ENCODE measurements around the gene VWA7. TPM values are rescaled to one million over a fixed set of nuclear protein-coding genes. Genes with fewer than 3 reads are reported as not detected.
"Not testable (repeated sequence)": the region's sequence is repeated elsewhere in the genome, so short reads cannot be mapped to it uniquely, and the experiment has no call there.

Gene VWA7
- total and polyA plus RNA-seq, 2 donors from 2014 or later = 10.2 to 32.5 TPM

DNA sequence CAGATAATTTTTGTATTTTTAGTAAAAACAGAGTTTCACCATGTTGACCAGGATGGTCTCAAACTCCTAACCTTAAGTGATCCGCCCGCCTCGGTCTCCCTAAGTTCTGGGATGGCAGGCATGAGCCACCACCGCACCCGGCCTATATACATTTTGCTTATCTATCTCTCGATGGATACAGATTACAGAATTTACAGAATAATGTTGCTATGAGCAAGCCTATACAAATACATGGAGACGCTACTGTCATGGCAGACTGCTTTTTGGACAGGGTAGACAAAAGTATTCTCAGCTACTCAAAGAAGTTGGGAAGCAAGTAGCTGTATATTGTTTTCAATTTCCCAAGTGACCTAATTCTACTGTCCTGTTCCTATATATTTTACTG lies 36.3 kb upstream of the VWA7 start:
- H3K4me1 ChIP-seq (ENCODE audit: control insufficient read depth in 2 of 3, insufficient read depth in 2 of 3, low read depth in 1 of 3, low read length in 3 of 3) = peaks cover 2 to 12% (median 4%) of the 10 kb centered on the region in 3 donors
- peak overlapping the region in 2 of 3 donors; percentile 65 to 71 for H3K9ac ChIP-seq (ENCODE audit: low read length in 3 of 3)
- H3K27me3 ChIP-seq (ENCODE audit: control insufficient read depth, insufficient read depth, low read length) = no peaks in the 10 kb centered on the region
- intact Hi-C loops (cut with DNase I) = no loop called here
- no peak for FAIRE-seq
- no peaks in the 10 kb centered on the region for H3K36me3 ChIP-seq (ENCODE audit: control insufficient read depth in 2 of 3, insufficient read depth in 3 of 3, low read length in 3 of 3)
- peak in 1 of 5 donors; percentile 52 for DNase-seq
- TF ChIP-seq CTCF (IDR thresholded peaks at IDR 0.05; ENCODE audit: borderline replicate concordance, extremely low read depth, insufficient read depth) = no peak
- H3K27ac ChIP-seq (ENCODE audit: low read depth in 2 of 2, low read length in 2 of 2) = peak overlapping the region; percentile 91 to 100
- H3K4me3 ChIP-seq (ENCODE audit: low read length in 3 of 3) = peak overlapping the region in 2 of 3 donors; percentile 11 to 46
- H3K9me3 ChIP-seq (ENCODE audit: control insufficient read depth in 2 of 3, insufficient read depth in 1 of 3, low read length in 3 of 3) = no peaks in the 10 kb centered on the region

- no peaks in the 10 kb centered on the region for H3K36me3 ChIP-seq (ENCODE audit: control insufficient read depth in 2 of 3, insufficient read depth in 3 of 3, low read length in 3 of 3)
- TF ChIP-seq CTCF (IDR thresholded peaks at IDR 0.05; ENCODE audit: borderline replicate concordance, extremely low read depth, insufficient read depth) = no peak
- peaks cover 0 to 7% (median 4%) of the 10 kb centered on the region in 3 donors for H3K4me1 ChIP-seq (ENCODE audit: control insufficient read depth in 2 of 3, insufficient read depth in 2 of 3, low read depth in 1 of 3, low read length in 3 of 3)
- no peak overlapping the region for H3K27ac ChIP-seq (ENCODE audit: low read depth in 2 of 2, low read length in 2 of 2)
- intact Hi-C loops (cut with DNase I) = no loop called here
- H3K9ac ChIP-seq (ENCODE audit: low read length in 3 of 3) = no peak overlapping the region
- H3K27me3 ChIP-seq (ENCODE audit: control insufficient read depth, insufficient read depth, low read length) = no peaks in the 10 kb centered on the region
- DNase-seq = no peak
- FAIRE-seq = no peak
- H3K9me3 ChIP-seq (ENCODE audit: control insufficient read depth in 2 of 3, insufficient read depth in 1 of 3, low read length in 3 of 3) = no peaks in the 10 kb centered on the region
- no peak overlapping the region for H3K4me3 ChIP-seq (ENCODE audit: low read length in 3 of 3)
These were observed 34.5 kb upstream of the VWA7 start for GRCh38 chr6:31811645-31812044.

- H3K27me3 ChIP-seq (ENCODE audit: control insufficient read depth, insufficient read depth, low read length); intact Hi-C loops (cut with DNase I); H3K4me3 ChIP-seq (ENCODE audit: low read length in 3 of 3); H3K9me3 ChIP-seq (ENCODE audit: control insufficient read depth in 2 of 3, insufficient read depth in 1 of 3, low read length in 3 of 3); H3K36me3 ChIP-seq (ENCODE audit: control insufficient read depth in 2 of 3, insufficient read depth in 3 of 3, low read length in 3 of 3); H3K9ac ChIP-seq (ENCODE audit: low read length in 3 of 3); DNase-seq; H3K27ac ChIP-seq (ENCODE audit: low read depth in 2 of 2, low read length in 2 of 2); H3K4me1 ChIP-seq (ENCODE audit: control insufficient read depth in 2 of 3, insufficient read depth in 2 of 3, low read depth in 1 of 3, low read length in 3 of 3); FAIRE-seq: not testable (repeated sequence)
These were observed 31.5 kb upstream of the VWA7 start for GRCh38 chr6:31808599-31808998.

DNA sequence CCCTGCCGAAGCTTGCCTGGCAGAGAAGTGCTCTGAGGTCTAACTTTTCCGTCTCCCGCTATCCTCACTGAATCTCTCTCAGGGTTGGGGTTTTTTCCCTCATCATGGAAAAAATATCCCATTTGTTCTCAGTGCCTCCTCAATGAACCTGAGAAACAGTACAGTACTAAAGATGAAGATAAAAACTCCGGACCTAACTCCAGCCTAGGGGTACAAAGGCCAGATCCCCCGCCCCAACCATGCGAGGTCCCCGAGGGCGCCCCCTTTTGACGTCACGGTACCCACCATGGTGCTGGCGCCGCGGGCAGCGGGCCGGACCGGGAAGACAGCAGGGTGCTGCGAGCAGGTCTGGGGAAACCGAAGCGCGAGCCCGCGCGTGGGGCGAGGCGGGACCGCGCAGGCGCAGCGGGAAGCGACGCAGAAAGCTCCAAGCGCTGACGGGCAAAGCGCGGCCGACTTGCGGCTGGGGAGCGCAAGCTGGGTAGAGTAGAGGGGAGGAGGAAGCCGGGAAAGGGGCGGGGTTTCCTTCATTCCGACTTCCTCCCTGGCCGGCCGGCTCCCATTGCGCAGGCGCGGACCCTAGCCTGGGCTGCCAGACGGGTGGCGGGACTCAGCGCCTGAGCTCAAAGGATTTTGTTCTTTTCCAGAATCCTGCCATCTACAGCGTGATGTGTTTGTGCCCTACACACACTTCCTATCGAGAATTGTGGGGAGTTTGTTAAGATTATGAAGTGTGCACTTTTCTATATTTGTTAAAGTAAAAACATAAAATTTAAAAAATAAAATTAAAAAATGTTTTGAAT lies 29.5 kb upstream of the VWA7 start, which contains the start of gene LSM2:
LSM2 (minus strand) TSS at position 497 of the 803 bp plus-strand sequence; CDS start at position 288, 209 bp downstream.
- Histone ChIP-seq H3K9me3 (ENCODE audit: control insufficient read depth in 2 of 3, insufficient read depth in 1 of 3, low read length in 3 of 3) (no peaks in the 10 kb centered on the region), H3K9ac (ENCODE audit: low read length in 3 of 3) (peak within 1 kb of the TSS; percentile 83 to 99 (median 97)), H3K27me3 (ENCODE audit: control insufficient read depth, insufficient read depth, low read length) (no peaks in the 10 kb centered on the region), H3K4me1 (ENCODE audit: control insufficient read depth in 2 of 3, insufficient read depth in 2 of 3, low read depth in 1 of 3, low read length in 3 of 3) (peaks cover 0 to 4% (median 3%) of the 10 kb centered on the region in 3 donors), H3K4me3 (ENCODE audit: low read length in 3 of 3) (peak within 1 kb of the TSS; percentile 83 to 94 (median 87)), H3K27ac (ENCODE audit: low read depth in 2 of 2, low read length in 2 of 2) (peak within 1 kb of the TSS; percentile 95 to 96), H3K36me3 (ENCODE audit: control insufficient read depth in 2 of 3, insufficient read depth in 3 of 3, low read length in 3 of 3) (no peaks in the 10 kb centered on the region)
- peak; percentile 38 for FAIRE-seq
- TF ChIP-seq CTCF (IDR thresholded peaks at IDR 0.05; ENCODE audit: borderline replicate concordance, extremely low read depth, insufficient read depth) = peak; percentile 2
- peak; percentile 98 to 99 (median 99) for DNase-seq
- intact Hi-C loops (cut with DNase I) = no loop called here
